K562 (cell line): ENCODE results near the gene DLL4. TPM values are rescaled to one million over a fixed set of nuclear protein-coding genes. Genes with fewer than 3 reads are reported as not detected.

Source experiments
- FIP1L1 ChIP-seq: fragments of 200-400 bp; formaldehyde crosslinking; IDR thresholded peaks from 2 replicates; pipeline ENCODE4 v1.6.1; 2018; ENCODE audit warnings: mild to moderate bottlenecking, low read depth, low read length; ENCODE audit not compliant: poor library complexity, severe bottlenecking
- FOXP1 ChIP-seq: sonication (generic); formaldehyde crosslinking; IDR thresholded peaks from 2 replicates; pipeline ENCODE4 v1.8.0; 2022; ENCODE audit warnings: mild to moderate bottlenecking, missing genetic modification reagents
- MAX ChIP-seq: sonication (generic); formaldehyde crosslinking; IDR thresholded peaks from 2 replicates; pipeline ENCODE4 v1.9.0; 2022; ENCODE audit warnings: mild to moderate bottlenecking, missing genetic modification reagents
- MAZ ChIP-seq, 2 experiments: fragments of 450-650 bp in 1 of 2; sonication (generic) in 1 of 2; formaldehyde crosslinking; IDR thresholded peaks in 1 of 2; conservative IDR thresholded peaks in 1 of 2; 2 replicates each; pipeline versions ENCODE4 v1.4.0 to v1.5.0; 2020; ENCODE audit warnings: mild to moderate bottlenecking in 1 of 2, missing genetic modification reagents in 1 of 2
- NFIC ChIP-seq: fragments of 450-650 bp; IDR thresholded peaks from 2 replicates; pipeline ENCODE4 v1.6.1; 2017; ENCODE audit warnings: mild to moderate bottlenecking, inconsistent platforms
- RBFOX2 ChIP-seq: fragments of 200-400 bp; formaldehyde crosslinking; IDR thresholded peaks from 2 replicates; pipeline ENCODE4 v1.6.1; 2017; ENCODE audit warnings: low read depth, mild to moderate bottlenecking, low read length, moderate library complexity
- RBM34 ChIP-seq: fragments of 200-400 bp; formaldehyde crosslinking; IDR thresholded peaks from 2 replicates; pipeline ENCODE4 v1.6.1; 2018; ENCODE audit warnings: low read length, borderline replicate concordance; ENCODE audit not compliant: insufficient read depth
- SPI1 ChIP-seq: IDR thresholded peaks from 2 replicates; pipeline ENCODE4 v1.6.1; 2011; ENCODE audit warnings: low read depth, low read length, control low read depth, borderline replicate concordance
- SRF ChIP-seq, 2 experiments: fragments of 250-450, 450-650 bp in 1 of 2; sonication (Bioruptor Pico) in 1 of 2; sonication (generic) in 1 of 2; formaldehyde crosslinking; IDR thresholded peaks; 2 replicates each; pipeline versions ENCODE4 v1.5.0 to v1.5.1; 2020 to 2022; ENCODE audit warnings: mild to moderate bottlenecking in 1 of 2, missing genetic modification reagents in 1 of 2
- UBTF ChIP-seq, 2 experiments: IDR thresholded peaks; 2 replicates each; pipeline ENCODE4 v1.6.1; 2012; ENCODE audit warnings: improper control_type of control experiment in 2 of 2, low read depth in 2 of 2, low read length in 2 of 2, borderline replicate concordance in 1 of 2
- XRCC5 ChIP-seq: fragments of 200-400 bp; formaldehyde crosslinking; IDR thresholded peaks from 2 replicates; pipeline ENCODE4 v1.6.1; 2017; ENCODE audit warnings: low read depth, mild to moderate bottlenecking, low read length
- polyA plus RNA-seq, 8 experiments: library from polyadenylated mRNA; depleted of rRNA in 4 of 8; stranded (reverse) in 5 of 8; unstranded in 3 of 8; fragments of >200 nt; fragmentation: Nextera tagmentation in 2 of 8; fragmentation: Illumina TruSeq in 1 of 8; extraction: Ambion mirVana in 2 of 8; extraction: Trizol in 1 of 8; gene quantifications; 2 replicates each; pipeline versions ENCODE4 v1.2.1 to v1.2.3, GENCODE V29; 2011 to 2014; ENCODE audit warnings: inconsistent platforms in 1 of 8, missing spikeins in 1 of 8
- total RNA-seq, 7 experiments: library from RNA; depleted of rRNA in 6 of 7; stranded (reverse); fragments of >200 nt in 6 of 7; fragmentation: Illumina TruSeq in 2 of 7; extraction: Trizol in 2 of 7; gene quantifications; 2 replicates each; pipeline versions ENCODE4 v1.2.1 to v1.2.3, GENCODE V29; 2011 to 2021; ENCODE audit warnings: low replicate concordance in 1 of 7
- TF ChIP-seq, protein P1 (sequence below), 2 experiments: fragments of 150-350 bp in 1 of 2; IDR thresholded peaks; 2 replicates each; pipeline ENCODE4 v1.6.1; 2012 to 2016; ENCODE audit warnings: low read depth in 2 of 2, low read length in 2 of 2, mild to moderate bottlenecking in 1 of 2, moderate library complexity in 1 of 2
- TF ChIP-seq, protein P2 (sequence below): fragments of 450-650 bp; IDR thresholded peaks from 2 replicates; pipeline ENCODE4 v1.6.1; 2016; ENCODE audit warnings: antibody characterized with exemption
- TF ChIP-seq, protein P3 (sequence below): IDR thresholded peaks from 2 replicates; pipeline ENCODE4 v1.6.1; 2011; ENCODE audit warnings: borderline replicate concordance, low read depth, mild to moderate bottlenecking, moderate library complexity, low read length; ENCODE audit not compliant: insufficient read depth, poor library complexity, severe bottlenecking

Gene DLL4
- total and polyA plus RNA-seq, 9 of the 15 experiments (the other 6 are each of a cell fraction or from before 2014, with no cell fraction given): 0.04 to 1.1 (median 0.41) TPM; not detected in 1

DNA sequence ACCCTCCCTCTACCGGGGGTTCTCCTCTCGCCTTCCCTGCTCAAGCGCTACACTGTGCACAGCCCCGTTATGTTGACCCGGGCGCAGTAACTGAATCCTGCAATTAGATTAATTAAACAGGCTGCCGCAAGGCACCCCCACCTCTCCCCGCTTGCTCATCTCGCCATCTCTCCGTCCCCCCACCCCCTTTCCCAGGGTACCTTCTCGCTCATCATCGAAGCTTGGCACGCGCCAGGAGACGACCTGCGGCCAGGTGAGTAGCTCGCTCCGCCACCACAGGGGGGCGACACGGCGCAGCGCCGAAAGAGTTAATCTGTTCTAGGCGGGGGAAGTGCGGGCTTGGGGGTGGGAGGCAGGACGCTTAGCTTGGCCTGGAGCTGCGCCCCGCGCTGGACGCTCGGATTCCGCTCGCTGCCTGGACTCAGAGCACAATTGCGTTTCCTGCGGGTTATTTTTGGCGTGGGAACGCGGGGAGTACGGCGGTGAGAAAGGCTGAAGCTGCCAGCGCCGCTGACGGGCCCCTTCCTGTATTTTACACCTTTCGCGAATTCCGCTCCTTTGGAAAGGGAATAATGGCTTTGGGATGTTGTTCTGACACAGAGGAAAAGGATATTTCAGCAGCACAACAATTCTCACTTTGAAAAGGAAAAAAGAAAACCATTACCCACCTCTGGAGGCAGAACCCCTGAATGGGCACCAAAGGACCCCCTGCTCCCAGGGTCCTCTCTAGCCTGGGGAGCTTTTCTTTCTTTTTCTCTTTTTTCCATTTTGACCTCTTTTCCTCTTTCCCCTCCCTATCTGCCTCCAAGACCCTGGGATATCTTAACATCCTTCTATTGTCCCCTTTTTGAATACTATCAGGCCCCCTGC is 1.5 kb downstream of the DLL4 start (continued):
- TF ChIP-seq MAZ (CRISPR knock-in tag; conservative IDR thresholded peaks at IDR 0.05 in 1 of 2, IDR thresholded peaks at IDR 0.05 in 1 of 2) (peak; percentile 26 to 43; a peak in 2 of 4 replicates), SRF (CRISPR knock-in tag; IDR thresholded peaks at IDR 0.05) (0 out of 4 replicates have a peak, but pooled peaks of 1 of the 2 experiments have one; percentile 32), NFIC (peak; percentile 43; the same call in 1 of the 2 replicates), XRCC5 (peak; percentile 64; the same call in 1 of the 2 replicates), FIP1L1 (peak; percentile 34), RBFOX2 (0 out of 2 replicates have a peak, but pooled peaks have one; percentile 29), SPI1 (peak; percentile 66; the same call in 1 of the 2 replicates), MAX (CRISPR knock-in tag) (peak; percentile 78), FOXP1 (CRISPR knock-in tag) (peak; percentile 62; the same call in 1 of the 2 replicates), RBM34 (no peak), UBTF (IDR thresholded peaks at IDR 0.05; ENCODE audit: borderline replicate concordance in 1 of 2, low read depth in 2 of 2, low read length in 2 of 2) (peak in 1 of 2 experiments; percentile 35; a peak in 1 of 4 replicates)
- TF ChIP-seq, protein P1, sequence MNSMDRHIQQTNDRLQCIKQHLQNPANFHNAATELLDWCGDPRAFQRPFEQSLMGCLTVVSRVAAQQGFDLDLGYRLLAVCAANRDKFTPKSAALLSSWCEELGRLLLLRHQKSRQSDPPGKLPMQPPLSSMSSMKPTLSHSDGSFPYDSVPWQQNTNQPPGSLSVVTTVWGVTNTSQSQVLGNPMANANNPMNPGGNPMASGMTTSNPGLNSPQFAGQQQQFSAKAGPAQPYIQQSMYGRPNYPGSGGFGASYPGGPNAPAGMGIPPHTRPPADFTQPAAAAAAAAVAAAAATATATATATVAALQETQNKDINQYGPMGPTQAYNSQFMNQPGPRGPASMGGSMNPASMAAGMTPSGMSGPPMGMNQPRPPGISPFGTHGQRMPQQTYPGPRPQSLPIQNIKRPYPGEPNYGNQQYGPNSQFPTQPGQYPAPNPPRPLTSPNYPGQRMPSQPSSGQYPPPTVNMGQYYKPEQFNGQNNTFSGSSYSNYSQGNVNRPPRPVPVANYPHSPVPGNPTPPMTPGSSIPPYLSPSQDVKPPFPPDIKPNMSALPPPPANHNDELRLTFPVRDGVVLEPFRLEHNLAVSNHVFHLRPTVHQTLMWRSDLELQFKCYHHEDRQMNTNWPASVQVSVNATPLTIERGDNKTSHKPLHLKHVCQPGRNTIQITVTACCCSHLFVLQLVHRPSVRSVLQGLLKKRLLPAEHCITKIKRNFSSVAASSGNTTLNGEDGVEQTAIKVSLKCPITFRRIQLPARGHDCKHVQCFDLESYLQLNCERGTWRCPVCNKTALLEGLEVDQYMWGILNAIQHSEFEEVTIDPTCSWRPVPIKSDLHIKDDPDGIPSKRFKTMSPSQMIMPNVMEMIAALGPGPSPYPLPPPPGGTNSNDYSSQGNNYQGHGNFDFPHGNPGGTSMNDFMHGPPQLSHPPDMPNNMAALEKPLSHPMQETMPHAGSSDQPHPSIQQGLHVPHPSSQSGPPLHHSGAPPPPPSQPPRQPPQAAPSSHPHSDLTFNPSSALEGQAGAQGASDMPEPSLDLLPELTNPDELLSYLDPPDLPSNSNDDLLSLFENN (IDR thresholded peaks at IDR 0.05; ENCODE audit: low read depth in 2 of 2, low read length in 2 of 2): no peak
- TF ChIP-seq, protein P2, sequence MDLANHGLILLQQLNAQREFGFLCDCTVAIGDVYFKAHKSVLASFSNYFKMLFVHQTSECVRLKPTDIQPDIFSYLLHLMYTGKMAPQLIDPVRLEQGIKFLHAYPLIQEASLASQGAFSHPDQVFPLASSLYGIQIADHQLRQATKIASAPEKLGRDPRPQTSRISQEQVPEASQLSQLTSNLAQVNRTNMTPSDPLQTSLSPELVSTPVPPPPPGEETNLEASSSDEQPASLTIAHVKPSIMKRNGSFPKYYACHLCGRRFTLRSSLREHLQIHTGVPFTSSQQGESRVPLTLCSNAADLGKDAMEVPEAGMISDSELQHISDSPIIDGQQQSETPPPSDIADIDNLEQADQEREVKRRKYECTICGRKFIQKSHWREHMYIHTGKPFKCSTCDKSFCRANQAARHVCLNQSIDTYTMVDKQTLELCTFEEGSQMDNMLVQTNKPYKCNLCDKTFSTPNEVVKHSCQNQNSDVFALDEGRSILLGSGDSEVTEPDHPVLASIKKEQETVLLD: peak; percentile 90
- TF ChIP-seq, protein P3, sequence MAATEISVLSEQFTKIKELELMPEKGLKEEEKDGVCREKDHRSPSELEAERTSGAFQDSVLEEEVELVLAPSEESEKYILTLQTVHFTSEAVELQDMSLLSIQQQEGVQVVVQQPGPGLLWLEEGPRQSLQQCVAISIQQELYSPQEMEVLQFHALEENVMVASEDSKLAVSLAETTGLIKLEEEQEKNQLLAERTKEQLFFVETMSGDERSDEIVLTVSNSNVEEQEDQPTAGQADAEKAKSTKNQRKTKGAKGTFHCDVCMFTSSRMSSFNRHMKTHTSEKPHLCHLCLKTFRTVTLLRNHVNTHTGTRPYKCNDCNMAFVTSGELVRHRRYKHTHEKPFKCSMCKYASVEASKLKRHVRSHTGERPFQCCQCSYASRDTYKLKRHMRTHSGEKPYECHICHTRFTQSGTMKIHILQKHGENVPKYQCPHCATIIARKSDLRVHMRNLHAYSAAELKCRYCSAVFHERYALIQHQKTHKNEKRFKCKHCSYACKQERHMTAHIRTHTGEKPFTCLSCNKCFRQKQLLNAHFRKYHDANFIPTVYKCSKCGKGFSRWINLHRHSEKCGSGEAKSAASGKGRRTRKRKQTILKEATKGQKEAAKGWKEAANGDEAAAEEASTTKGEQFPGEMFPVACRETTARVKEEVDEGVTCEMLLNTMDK: peak; percentile 98
